GM21619 (cell line): ENCODE data around the gene SAMD4A.

Source experiments
- ATAC-seq: cut with Tn5 transposase; IDR thresholded peaks from one replicate; pipeline ENCODE4 v1.9.1; 2021; ENCODE audit not compliant: unreplicated experiment

SAMD4A gene

DNA sequence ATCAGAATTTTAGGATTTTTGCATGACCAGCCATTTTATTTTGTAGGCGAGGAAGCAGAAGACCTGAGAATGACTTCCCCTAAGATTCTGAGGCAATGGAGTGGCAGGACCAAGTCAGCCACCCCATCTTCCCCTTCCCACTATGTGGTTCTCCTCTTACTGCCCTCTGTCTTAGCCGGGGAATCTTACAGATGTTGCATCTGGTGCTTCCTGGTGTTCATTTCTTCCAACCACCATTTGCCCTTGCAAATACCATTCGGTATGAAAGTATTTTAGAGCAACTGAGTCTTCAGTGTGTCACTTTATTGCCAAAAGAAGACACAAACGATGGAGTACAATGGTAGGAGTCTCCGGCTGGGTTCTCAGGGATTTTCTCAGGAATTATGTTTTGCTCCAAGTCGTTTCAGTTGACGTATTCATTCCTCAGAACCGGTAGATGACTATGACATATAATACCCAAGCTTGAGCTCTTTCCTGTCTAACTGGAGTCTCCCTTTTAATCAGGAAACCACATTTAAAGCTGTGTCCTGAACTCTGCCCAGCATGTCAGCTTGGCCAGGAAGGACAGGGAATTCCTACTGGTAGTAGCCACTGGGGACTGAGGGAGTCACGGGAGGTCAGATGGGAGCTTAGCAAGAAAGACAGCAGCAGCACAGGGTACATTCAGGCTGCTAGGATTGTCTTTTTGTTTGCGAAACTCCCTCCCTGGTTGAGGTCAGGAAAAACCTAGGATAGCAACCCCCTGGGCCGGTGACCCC, 87.0 kb downstream of the SAMD4A start:
- ATAC-seq, result no peak

- no peak for ATAC-seq
These were observed 87.7 kb downstream of the SAMD4A start for GRCh38 chr14:54654605-54655004.

DNA sequence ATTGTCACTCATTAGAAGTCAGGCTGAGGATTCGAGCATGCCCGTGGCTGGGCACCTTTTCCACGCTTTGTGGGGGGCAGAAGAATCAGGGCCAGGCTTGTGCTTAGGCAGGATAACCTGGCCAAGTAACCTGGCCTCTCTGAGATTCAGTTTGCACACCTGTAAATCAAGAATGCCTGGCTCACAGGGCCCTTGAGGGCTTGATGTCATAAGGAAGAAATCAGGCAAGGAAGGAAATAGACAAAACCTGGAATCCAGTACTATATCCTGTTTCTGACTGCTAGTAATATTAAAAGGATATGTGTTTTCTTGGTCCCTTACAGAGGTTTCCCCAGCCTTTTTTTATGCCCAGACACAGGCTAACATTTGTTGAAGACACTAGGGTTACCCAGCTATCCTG, 91.9 kb downstream of the SAMD4A start:
- no peak for ATAC-seq

GRCh38 chr14:54659365-54659764, 92.4 kb downstream of the SAMD4A start:
- no peak for ATAC-seq

DNA sequence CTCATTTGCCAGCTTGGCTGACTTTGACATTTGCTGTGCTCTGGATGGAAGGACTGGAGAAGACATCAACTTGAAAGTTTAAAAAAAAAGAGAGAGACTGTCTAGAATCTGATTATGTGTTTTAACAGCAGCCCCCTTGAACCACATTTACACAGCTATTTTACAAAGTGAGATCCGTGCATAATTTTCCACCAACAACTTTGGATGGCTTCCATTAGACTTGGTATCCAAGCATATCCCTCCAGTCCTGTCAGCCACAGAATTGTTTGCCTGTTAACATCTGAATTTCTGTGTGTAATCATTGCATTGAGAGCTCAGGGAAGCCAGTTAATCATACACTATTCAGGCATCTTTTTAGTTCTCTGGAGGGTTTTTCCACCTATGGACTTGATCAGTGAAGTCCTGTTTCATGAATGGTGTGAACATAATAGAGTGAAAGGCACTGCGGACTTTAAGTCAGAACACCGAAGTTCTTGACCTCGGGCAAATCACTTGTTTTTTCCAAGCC, 93.7 kb downstream of the SAMD4A start:
- no peak for ATAC-seq

GRCh38 chr14:54662491-54663133, 95.7 kb downstream of the SAMD4A start:
- no peak for ATAC-seq

DNA sequence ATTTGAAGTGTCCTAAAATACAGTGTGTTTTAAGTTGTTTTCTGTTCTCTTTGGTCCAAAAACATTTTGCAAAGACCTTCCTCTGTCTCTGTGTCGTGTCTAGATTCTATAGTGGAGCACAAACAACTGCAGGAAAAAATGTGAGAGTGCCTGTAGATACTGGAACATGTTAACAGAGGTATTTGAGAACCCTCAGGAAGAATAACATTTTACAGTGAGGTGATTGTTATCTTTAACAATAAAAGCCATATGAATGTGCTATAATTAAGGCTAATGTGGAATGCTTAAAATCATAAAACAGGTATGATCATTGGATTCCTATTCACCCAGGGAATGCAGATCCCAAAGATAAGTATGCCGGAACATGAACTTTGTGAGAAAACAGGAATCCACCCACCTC, 98.0 kb downstream of the SAMD4A start:
- no peak for ATAC-seq

GRCh38 chr14:54665946-54666345, 99.0 kb downstream of the SAMD4A start:
- ATAC-seq, result no peak

- no peak for ATAC-seq
These were observed 100.3 kb downstream of the SAMD4A start for GRCh38 chr14:54667026-54667744.

DNA sequence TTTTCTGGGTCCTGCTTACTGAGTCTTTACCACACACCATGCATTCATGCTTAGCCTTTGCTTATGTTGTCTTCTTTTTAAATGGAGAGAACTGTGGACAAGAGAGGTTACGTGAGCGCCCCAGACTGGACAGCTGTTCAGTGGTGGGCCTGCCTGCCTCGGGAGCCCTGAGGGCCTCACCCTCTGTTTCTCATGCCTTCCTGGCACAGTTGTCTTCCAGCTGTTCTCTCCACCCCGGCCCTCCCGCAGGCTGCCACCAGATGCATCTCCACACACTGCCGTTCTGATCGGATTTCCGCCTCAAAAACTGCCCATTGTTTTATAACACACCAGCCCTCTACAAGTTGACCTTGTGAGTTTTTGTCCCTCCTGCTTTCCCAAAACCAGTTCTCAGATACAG, 100.8 kb downstream of the SAMD4A start:
- no peak for ATAC-seq

DNA sequence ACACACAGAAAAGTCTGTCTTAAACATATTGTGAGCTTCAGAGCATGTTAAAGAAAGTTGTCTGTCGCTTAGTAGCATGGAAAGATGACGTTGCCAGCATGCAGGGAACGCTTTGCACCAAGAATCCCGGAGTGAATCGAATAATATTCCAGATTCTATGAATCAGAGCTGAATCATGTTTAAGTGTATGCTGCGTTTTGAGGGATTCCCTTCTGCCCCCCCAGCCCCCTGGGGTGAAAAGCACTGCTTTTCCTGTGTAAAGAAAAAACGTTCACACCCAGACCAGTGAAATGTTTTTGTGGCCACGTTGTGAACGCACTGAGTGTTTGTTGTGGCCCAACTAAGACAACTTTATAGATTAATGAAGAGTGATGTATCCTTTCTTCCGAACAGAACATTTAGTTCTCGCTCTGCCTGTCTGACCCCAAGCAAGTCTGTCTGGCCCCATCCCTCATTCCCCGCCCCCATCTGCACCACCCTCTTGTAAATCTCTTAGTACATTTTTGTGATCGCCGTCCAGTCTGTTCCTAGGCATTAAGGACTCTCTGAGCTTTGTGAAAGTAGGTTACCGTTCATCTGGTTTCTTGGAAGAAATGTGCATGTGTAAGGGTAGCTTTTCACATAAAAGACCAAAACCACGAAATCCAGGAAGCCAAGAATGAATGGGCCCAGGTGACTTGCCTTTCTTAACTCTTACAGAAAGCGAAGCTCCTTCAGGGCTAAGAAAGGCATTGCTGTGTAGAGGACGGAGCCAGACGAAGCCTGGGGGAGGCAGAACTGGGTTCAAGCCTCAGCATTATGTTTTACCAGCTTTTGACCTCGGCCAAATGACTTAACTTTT, 103.0 kb downstream of the SAMD4A start:
- no peak for ATAC-seq

- ATAC-seq, result no peak
These were observed 104.6 kb downstream of the SAMD4A start for GRCh38 chr14:54671537-54671936.

DNA sequence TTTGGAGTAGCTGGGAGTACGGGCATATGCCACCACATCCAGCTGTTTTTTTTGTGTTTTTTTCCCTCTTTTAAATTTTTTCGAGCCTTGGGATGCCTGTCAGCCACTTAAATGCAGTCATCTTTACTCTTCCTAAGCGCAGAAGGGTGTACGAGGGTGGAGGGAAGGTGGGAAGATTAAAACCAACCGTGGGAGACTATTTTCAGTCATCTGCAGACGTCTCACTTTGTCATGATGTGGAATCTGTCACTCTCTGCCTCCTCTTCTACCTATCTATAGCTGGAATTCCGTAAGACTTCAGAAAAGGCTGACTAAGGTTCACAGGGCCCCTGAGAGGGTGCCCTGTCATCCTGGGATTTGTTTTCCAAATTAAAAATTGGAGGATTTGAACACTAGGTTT, 105.3 kb downstream of the SAMD4A start:
- no peak for ATAC-seq

GRCh38 chr14:54672688-54673087, 105.8 kb downstream of the SAMD4A start:
- no peak for ATAC-seq

- no peak for ATAC-seq
These were observed 106.5 kb downstream of the SAMD4A start for GRCh38 chr14:54673193-54674045.

DNA sequence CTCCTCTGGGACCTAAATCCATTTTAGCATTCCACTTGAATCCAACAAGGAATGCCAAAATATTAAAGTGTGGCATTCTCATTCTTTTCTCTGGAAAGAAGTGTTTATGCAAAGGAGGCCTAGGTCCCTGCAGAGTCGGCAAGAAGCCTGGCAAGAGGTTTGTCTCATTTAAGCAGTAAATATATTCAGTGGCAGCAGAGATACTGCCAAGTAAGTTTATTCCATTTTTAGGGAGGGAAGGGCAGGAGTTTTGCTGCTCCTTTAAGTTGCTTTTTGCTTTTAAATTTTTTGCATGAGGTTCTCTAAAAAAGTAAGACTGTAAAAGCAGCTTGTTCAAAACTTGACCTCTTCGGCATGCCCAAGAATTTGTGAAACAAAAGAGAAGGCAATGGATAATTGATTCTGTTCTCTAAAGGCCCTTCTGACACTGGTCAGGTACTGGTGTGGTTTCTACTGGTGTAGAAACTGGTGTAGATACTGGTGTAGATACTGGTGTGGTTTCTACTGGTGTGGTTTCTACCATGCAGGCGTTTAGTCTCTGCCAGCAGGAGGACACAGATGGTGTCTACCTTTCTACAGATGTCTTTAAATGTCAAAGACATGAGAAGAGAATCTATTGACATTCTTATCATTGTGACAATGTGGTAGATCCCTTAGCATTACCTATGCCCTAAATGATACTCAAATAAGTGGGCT, 107.3 kb downstream of the SAMD4A start:
- no peak for ATAC-seq

DNA sequence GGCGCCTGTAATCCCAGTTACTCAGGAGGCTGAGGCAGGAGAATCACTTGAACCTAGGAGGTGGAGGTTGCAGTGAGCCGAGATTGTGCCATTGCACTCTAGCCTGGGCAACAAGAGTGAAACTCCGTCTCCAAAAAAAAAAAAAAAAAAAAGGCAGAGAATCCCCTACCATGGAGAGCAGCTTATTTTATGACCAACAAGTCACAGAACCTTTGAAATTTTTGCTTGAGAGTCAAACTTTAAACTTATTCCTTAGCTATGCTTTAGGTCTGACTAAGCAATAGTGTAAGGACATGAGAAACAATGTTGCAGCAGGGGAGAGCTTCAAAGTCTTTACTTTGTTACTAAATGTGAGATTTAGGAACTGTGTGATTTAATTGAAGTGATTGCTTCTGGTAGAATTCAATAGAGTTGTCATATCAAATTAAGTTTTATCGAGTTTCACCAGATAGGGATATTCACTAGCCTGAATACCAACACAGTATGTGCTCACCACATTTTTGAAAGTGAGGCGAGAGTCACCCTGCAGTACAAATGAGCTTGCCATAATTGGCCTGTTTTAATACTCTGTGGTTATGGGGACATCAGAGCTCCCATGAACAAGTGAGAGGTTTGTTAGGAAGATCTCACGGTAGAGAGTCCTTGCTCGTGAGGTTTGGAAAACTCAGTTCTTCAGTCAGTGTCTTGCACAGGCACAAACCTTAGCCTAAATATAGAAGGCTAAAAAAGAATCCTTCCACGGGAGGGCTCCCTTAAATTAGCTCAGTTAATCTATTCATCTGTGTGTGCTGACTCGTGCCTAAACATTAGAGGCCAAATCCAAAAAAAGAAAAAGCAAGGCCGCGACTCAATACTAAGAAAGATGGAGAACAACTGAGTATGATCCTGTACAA, 108.6 kb downstream of the SAMD4A start:
- ATAC-seq, result no peak
